HCT116 (cell line): ENCODE data around the gene HIVEP3. TPM values are rescaled to one million over a fixed set of nuclear protein-coding genes. Genes with fewer than 3 reads are reported as not detected.
"Not testable (repeated sequence)": the region's sequence is repeated elsewhere in the genome, so short reads cannot be mapped to it uniquely, and the experiment has no call there.

Source experiments
- ATAC-seq: fragments of 200-7000 bp; cut with Tn5 transposase; 2 replicates; pipeline ENCODE4 v1.9.1; 2020; ENCODE audit warnings: mild to moderate bottlenecking, moderate library complexity
- BruUV-seq: library from RNA; stranded (reverse); fragments of 400-500 nt; replicated peaks from 2 replicates; lab custom pipeline; 2021; lab: Mats Ljungman, UMichigan
- CTCF ChIA-PET: fragments of 300-600 bp; sonication (Branson Sonifier 250); formaldehyde crosslinking; loops from one replicate; lab custom pipeline; 2021; ENCODE audit warnings: antibody characterized with exemption; lab: Charles Lee
- POLR2A ChIA-PET: fragments of 300-600, 350-600 bp; sonication (Branson Sonifier 250); formaldehyde crosslinking; loops from one replicate; lab custom pipeline; 2021; ENCODE audit warnings: antibody characterized with exemption; lab: Charles Lee
- RAD21 ChIA-PET, 2 experiments: fragments of 300-600 bp; sonication (Branson Sonifier 250); formaldehyde crosslinking; loops; one replicate each; lab custom pipeline; 2023; ENCODE audit warnings: low total read pairs in 2 of 2; ENCODE audit not compliant: uncharacterized antibody in 2 of 2, unreplicated experiment in 2 of 2, low non-redundant PET in 1 of 2; lab: Charles Lee
- DNase-seq: peaks from one replicate; pipeline ENCODE4 v3.0.0-alpha.2; 2010; ENCODE audit warnings: low read depth, low spot score
- H2AFZ ChIP-seq: fragments of 200-600 bp; shearing (Covaris generic), sonication (generic); 2 replicates; pipeline ENCODE4 v1.6.1; 2017; ENCODE audit warnings: low read depth, mixed run types, mixed read lengths, antibody characterized with exemption, low read length; ENCODE audit not compliant: poor library complexity, severe bottlenecking
- H3K27ac ChIP-seq: 2 replicates; pipeline ENCODE4 v1.5.1; 2012; ENCODE audit warnings: low read depth, low read length
- H3K27me3 ChIP-seq: fragments of 200-600 bp; sonication (generic); 2 replicates; pipeline ENCODE4 v1.6.1; 2016; ENCODE audit warnings: mixed run types, low read length, mixed read lengths; ENCODE audit not compliant: insufficient read depth
- H3K36me3 ChIP-seq, 2 experiments: fragments of 200-500 bp in 1 of 2; fragments of 200-600 bp in 1 of 2; sonication (Bioruptor generic) in 1 of 2; sonication (generic) in 1 of 2; 2 replicates each; pipeline versions ENCODE4 v1.5.1 to v1.6.1; 2014 to 2016; ENCODE audit warnings: low read length in 2 of 2, inconsistent platforms in 1 of 2, mixed read lengths in 1 of 2, mixed run types in 1 of 2; ENCODE audit not compliant: insufficient read depth in 2 of 2, control insufficient read depth in 1 of 2
- H3K4me1 ChIP-seq, 2 experiments: fragments of 200-600 bp in 1 of 2; sonication (generic) in 1 of 2; 2 replicates each; pipeline versions ENCODE4 v1.5.1 to v1.6.1; 2012 to 2017; ENCODE audit warnings: low read length in 2 of 2, inconsistent platforms in 1 of 2, mild to moderate bottlenecking in 1 of 2, mixed read lengths in 1 of 2, mixed run types in 1 of 2, moderate library complexity in 1 of 2; ENCODE audit not compliant: insufficient read depth in 2 of 2, control insufficient read depth in 1 of 2
- H3K4me2 ChIP-seq: fragments of 200-600 bp; sonication (generic); 2 replicates; pipeline ENCODE4 v1.6.1; 2017; ENCODE audit warnings: mixed run types, low read length, mixed read lengths
- H3K4me3 ChIP-seq, 2 experiments: fragments of 200-600 bp in 1 of 2; sonication (generic) in 1 of 2; replicated peaks in 1 of 2; 2 replicates each; pipeline ENCODE4 v1.5.1; 2011 to 2016; ENCODE audit warnings: low read length in 2 of 2, control low read depth in 1 of 2, low read depth in 1 of 2, mild to moderate bottlenecking in 1 of 2, mixed read lengths in 1 of 2, mixed run types in 1 of 2
- H3K79me2 ChIP-seq: fragments of 200-600 bp; sonication (generic); 2 replicates; pipeline ENCODE4 v1.6.1; 2017; ENCODE audit warnings: mild to moderate bottlenecking, mixed run types, low read length, moderate library complexity, mixed read lengths; ENCODE audit not compliant: insufficient read depth
- H3K9ac ChIP-seq: fragments of 200-600 bp; sonication (generic); 2 replicates; pipeline ENCODE4 v1.6.1; 2016; ENCODE audit warnings: low read length, mixed read lengths
- H3K9me2 ChIP-seq: fragments of 200-600 bp; sonication (generic), shearing (Covaris generic); 2 replicates; pipeline ENCODE4 v1.6.1; 2017; ENCODE audit warnings: mixed run types, mild to moderate bottlenecking, moderate library complexity; ENCODE audit not compliant: insufficient read depth
- H3K9me3 ChIP-seq, 2 experiments: fragments of 200-500 bp in 1 of 2; fragments of 200-600 bp in 1 of 2; sonication (Bioruptor generic) in 1 of 2; sonication (generic) in 1 of 2; 2 replicates each; pipeline ENCODE4 v1.6.1; 2014 to 2017; ENCODE audit warnings: low read length in 2 of 2, mixed read lengths in 2 of 2, inconsistent platforms in 1 of 2, low read depth in 1 of 2, mild to moderate bottlenecking in 1 of 2, mixed run types in 1 of 2, moderate library complexity in 1 of 2; ENCODE audit not compliant: control insufficient read depth in 1 of 2, insufficient read depth in 1 of 2
- H4K20me1 ChIP-seq: fragments of 200-600 bp; sonication (generic), shearing (Covaris generic); 2 replicates; pipeline ENCODE4 v1.6.1; 2017; ENCODE audit warnings: mixed run types, mild to moderate bottlenecking, moderate library complexity; ENCODE audit not compliant: insufficient read depth
- CEBPB ChIP-seq: IDR thresholded peaks from 2 replicates; pipeline ENCODE4 v1.6.1; 2012; ENCODE audit warnings: low read depth
- ELF1 ChIP-seq: IDR thresholded peaks from 2 replicates; pipeline ENCODE4 v1.6.1; 2012; ENCODE audit warnings: low read depth, borderline replicate concordance
- EZH2 ChIP-seq: fragments of 200-600 bp; sonication (generic); IDR thresholded peaks from 2 replicates; pipeline ENCODE4 v1.6.1; 2017; ENCODE audit warnings: antibody characterized with exemption, mixed run types
- EZH2phosphoT487 ChIP-seq: fragments of 200-600 bp; IDR thresholded peaks from 2 replicates; pipeline ENCODE4 v1.6.1; 2018; ENCODE audit warnings: antibody characterized with exemption, borderline replicate concordance
- MAX ChIP-seq: IDR thresholded peaks from 2 replicates; pipeline ENCODE4 v1.6.1; 2012
- POLR2A ChIP-seq: IDR thresholded peaks from 2 replicates; pipeline ENCODE4 v1.7.0; 2011; ENCODE audit warnings: borderline replicate concordance; ENCODE audit not compliant: insufficient read depth, insufficient read length; ENCODE audit errors: extremely low read depth
- SIN3A ChIP-seq: IDR thresholded peaks from 2 replicates; pipeline ENCODE4 v1.6.1; 2012; ENCODE audit warnings: low read depth
- SRF ChIP-seq: IDR thresholded peaks from 2 replicates; pipeline ENCODE4 v1.6.1; 2012; ENCODE audit warnings: low read depth
- TCF7L2 ChIP-seq: IDR thresholded peaks from 2 replicates; pipeline ENCODE4 v1.7.0; 2011; ENCODE audit warnings: borderline replicate concordance, inconsistent platforms; ENCODE audit not compliant: insufficient read depth, insufficient read length; ENCODE audit errors: extremely low read depth
- intact Hi-C: fragments of 100-400 bp; cut with micrococcal nuclease; formaldehyde crosslinking; loops from 2 replicates; pipeline ENCODE4 v1.10.0; 2022
- total RNA-seq: library from RNA; stranded (reverse); gene quantifications from one replicate; pipeline ENCODE4 v1.2.1, GENCODE V29; 2021; ENCODE audit not compliant: unreplicated experiment

HIVEP3 gene
- total RNA-seq, 1 experiment from 2014 or later: 7.1 TPM

GRCh38 chr1:41695118-41695745, 223.5 kb downstream of the HIVEP3 start:
- BruUV-seq: no TSS peak
- no peak for DNase-seq
- CTCF ChIA-PET: no interaction called here

GRCh38 chr1:41691966-41692365, 226.8 kb downstream of the HIVEP3 start:
- BruUV-seq, H3K27ac ChIP-seq, H3K4me2 ChIP-seq, CTCF ChIA-PET, H4K20me1 ChIP-seq, POLR2A ChIA-PET, H3K36me3 ChIP-seq, H2AFZ ChIP-seq, H3K9me3 ChIP-seq, intact Hi-C loops, H3K4me3 ChIP-seq, RAD21 ChIA-PET, H3K9ac ChIP-seq, H3K9me2 ChIP-seq, H3K27me3 ChIP-seq, ATAC-seq, DNase-seq, H3K79me2 ChIP-seq: not testable (repeated sequence)
- H3K4me1 ChIP-seq: peaks cover 6 to 17% of the 10 kb centered on the region in 2 experiments; a peak in 3 of 4 replicates

More at GRCh38 chr1:41695118-41695745, 223.5 kb downstream of the HIVEP3 start:
- POLR2A ChIA-PET: interaction anchor here (0.7 to 1.8 kb wide), 2 partner anchors 9 to 62 kb away, joined by 3 to 5 read pairs; no protein-coding TSS in a partner anchor
- Histone ChIP-seq H3K9ac (no peak overlapping the region), H3K4me2 (no peak overlapping the region), H3K36me3 (no peaks in the 10 kb centered on the region), H3K9me3 (no peaks in the 10 kb centered on the region), H2AFZ (no peak overlapping the region), H3K79me2 (no peaks in the 10 kb centered on the region), H4K20me1 (no peaks in the 10 kb centered on the region), H3K27me3 (no peaks in the 10 kb centered on the region), H3K27ac (no peak overlapping the region), H3K4me3 (no peak overlapping the region), H3K9me2 (no peaks in the 10 kb centered on the region), H3K4me1 (peaks cover 6 to 9% of the 10 kb centered on the region in 2 experiments; a peak in 3 of 4 replicates)
- no peak for TF ChIP-seq EZH2
- no peak for TF ChIP-seq SIN3A
- peak; percentile 57; the same call in 1 of the 2 replicates for TF ChIP-seq SRF
- no peak for TF ChIP-seq MAX
- TF ChIP-seq EZH2phosphoT487: no peak
- no peak for TF ChIP-seq CEBPB
- TF ChIP-seq ELF1: no peak; the same call in 1 of the 2 replicates
- TF ChIP-seq POLR2A: no peak
- TF ChIP-seq TCF7L2: no peak
- RAD21 ChIA-PET: no interaction called here
- peak; percentile 54; the same call in 1 of the 2 replicates for ATAC-seq
- intact Hi-C loops: no loop called here
